WERI-Rb-1 (cell line): ENCODE results near the gene CTSD.

Experiments
- DNase-seq: peaks from one replicate; pipeline ENCODE4 v3.0.0-alpha.2; 2020
- H3K27ac ChIP-seq: fragments of 250-450 bp; sonication (Bioruptor Pico); 2 replicates; pipeline ENCODE4 v1.5.1; 2020; ENCODE audit warnings: mild to moderate bottlenecking, moderate library complexity
- H3K27me3 ChIP-seq: fragments of 250-450 bp; sonication (Bioruptor Pico); 2 replicates; pipeline ENCODE4 v1.5.1; 2021; ENCODE audit warnings: mild to moderate bottlenecking, low read depth, moderate library complexity; ENCODE audit not compliant: insufficient read depth, severe bottlenecking
- H3K36me3 ChIP-seq: fragments of 250-450 bp; sonication (Bioruptor Pico); 2 replicates; pipeline ENCODE4 v1.5.1; 2020; ENCODE audit warnings: mild to moderate bottlenecking, moderate library complexity
- H3K4me3 ChIP-seq: 2 replicates; pipeline ENCODE4 v1.5.1; 2011; ENCODE audit warnings: low read depth, mild to moderate bottlenecking, control low read depth, low read length
- H3K9me3 ChIP-seq: fragments of 250-450 bp; sonication (Bioruptor Pico); 2 replicates; pipeline ENCODE4 v1.5.1; 2021; ENCODE audit warnings: mild to moderate bottlenecking, moderate library complexity; ENCODE audit not compliant: severe bottlenecking
- CTCF ChIP-seq: IDR thresholded peaks from 2 replicates; pipeline ENCODE4 v1.5.1; 2011; ENCODE audit warnings: low read depth, mild to moderate bottlenecking, control low read depth, inconsistent platforms, low read length

CTSD gene

DNA sequence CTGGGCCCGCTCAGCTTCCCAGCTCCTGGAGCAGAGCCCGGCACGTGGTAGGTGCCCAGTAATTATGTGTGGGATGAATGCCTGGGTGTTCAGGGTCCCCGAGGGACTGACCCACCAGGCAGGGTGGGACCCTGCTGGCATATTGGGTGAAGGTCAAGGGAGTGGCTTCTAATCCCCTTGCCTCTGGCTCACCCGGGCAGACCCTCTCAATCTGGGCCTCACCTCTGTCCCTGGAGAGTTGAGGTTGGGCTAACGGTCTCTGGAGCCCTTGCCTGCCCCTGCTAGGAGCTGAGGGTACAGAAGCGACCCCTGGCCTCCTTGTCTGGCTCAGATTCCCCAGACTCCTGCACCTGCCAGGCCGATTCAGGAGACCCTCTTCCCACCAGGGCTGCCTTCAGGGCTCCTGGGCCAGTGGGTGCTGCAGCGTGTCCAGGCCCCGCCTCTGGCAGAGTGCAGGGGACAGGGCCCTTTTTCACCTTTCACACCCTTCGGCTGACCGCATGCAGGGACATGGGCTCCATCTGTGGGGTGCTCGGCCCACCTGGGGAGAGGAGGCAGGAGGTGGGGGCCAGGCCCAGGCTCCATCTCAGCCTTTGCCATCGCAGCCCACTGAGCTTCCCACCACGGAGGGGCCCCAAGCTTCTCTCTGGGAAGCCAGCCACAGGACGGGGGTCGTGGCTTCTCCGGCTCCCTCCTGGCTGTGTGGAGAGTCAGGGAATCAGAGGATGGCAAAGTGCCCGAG is 3.8 kb upstream of the CTSD start:
- H3K4me3 ChIP-seq = no peak overlapping the region
- H3K9me3 ChIP-seq = no peaks in the 10 kb centered on the region
- no peak overlapping the region for H3K27ac ChIP-seq
- TF ChIP-seq CTCF = no peak
- no peaks in the 10 kb centered on the region for H3K36me3 ChIP-seq
- no peak for DNase-seq
- peaks cover 36% of the 10 kb centered on the region for H3K27me3 ChIP-seq

- no peak for TF ChIP-seq CTCF
- no peak for DNase-seq
- no peak overlapping the region for H3K27ac ChIP-seq
- no peak overlapping the region for H3K4me3 ChIP-seq
- peaks cover 29% of the 10 kb centered on the region for H3K27me3 ChIP-seq
- no peaks in the 10 kb centered on the region for H3K36me3 ChIP-seq
- H3K9me3 ChIP-seq = no peaks in the 10 kb centered on the region
Measured at GRCh38 chr11:1766719-1767398, 3.1 kb upstream of the CTSD start.

DNA sequence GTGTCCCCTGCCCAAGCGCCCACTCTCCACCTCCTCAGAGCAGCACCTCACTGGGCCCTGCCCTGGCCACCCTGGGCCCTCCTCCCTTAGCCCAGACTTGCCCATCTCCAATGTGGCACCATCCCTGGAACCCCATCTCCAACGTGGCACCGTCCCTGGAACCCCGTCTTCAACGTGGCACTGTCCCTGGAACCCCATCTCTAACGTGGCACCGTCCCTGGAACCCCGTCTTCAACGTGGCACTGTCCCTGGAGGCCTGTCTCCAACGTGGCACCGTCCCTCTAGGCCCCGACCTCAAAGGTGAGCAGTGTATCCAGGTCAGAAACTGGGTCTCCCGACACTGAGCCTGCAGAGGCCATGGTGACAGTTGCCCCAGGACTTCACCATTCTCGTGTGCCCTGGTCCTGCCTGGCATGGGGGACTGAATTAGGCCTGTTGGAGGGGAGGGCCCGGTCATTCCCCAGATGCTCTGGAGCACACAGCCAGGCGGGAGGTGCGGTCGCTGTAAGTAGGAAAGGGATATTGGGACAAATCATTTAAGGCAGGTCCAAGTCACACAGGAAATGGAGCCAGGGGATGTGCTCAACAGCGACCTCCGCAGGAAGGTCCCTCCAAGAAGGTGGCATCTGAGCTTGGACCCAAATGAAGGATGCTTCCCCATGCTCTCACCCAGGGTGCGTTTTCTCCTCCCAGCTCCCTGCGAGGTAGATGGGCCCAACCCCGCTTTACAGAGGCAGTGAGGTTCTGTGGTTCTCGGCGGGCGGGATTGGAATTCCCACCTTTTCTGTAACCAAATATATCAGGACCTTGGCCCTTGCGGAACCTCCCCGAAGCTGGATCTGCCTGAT is 2.4 kb upstream of the CTSD start:
- TF ChIP-seq CTCF = peak; percentile 41
- peaks cover 23% of the 10 kb centered on the region for H3K27me3 ChIP-seq
- 0 out of 2 replicates have a peak, but pooled peaks cover 2% of the 10 kb centered on the region for H3K36me3 ChIP-seq
- DNase-seq = no peak
- no peak overlapping the region for H3K4me3 ChIP-seq
- H3K9me3 ChIP-seq = no peaks in the 10 kb centered on the region
- H3K27ac ChIP-seq = no peak overlapping the region

DNA sequence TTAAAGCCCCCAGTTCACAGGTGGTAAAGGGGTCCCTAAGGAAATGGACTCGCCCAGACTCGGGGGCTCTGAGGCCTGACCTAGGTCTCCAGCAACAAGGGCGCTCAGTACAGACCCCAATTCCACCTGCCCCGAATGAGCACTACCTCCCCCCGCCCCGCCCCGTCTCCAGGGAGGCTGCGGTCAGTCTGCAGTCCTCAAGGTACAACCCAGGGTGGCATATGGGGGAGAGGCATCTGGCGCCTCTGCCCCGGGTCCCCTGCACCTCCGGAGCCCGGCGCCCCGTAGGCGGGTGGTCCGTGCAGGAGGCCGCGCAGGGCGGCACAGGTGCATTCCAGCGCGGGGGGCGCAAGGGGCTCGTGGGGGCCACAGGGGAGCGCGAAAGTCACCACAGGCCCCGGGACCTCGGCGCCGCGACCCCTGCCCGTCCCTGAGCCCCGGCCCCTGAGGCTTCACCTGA is 361 bp downstream of the CTSD start:
- no peak for DNase-seq
- TF ChIP-seq CTCF = no peak
- no peaks in the 10 kb centered on the region for H3K27me3 ChIP-seq
- peak overlapping the region; percentile 82 for H3K4me3 ChIP-seq
- H3K9me3 ChIP-seq = no peaks in the 10 kb centered on the region
- H3K27ac ChIP-seq = peak overlapping the region; percentile 79
- 0 out of 2 replicates have a peak, but pooled peaks cover 2% of the 10 kb centered on the region for H3K36me3 ChIP-seq

GRCh38 chr11:1762537-1763302 is 1.0 kb downstream of the CTSD start:
- H3K9me3 ChIP-seq = no peaks in the 10 kb centered on the region
- H3K27ac ChIP-seq = no peak overlapping the region
- 0 out of 2 replicates have a peak, but pooled peaks cover 2% of the 10 kb centered on the region for H3K36me3 ChIP-seq
- TF ChIP-seq CTCF = no peak
- no peaks in the 10 kb centered on the region for H3K27me3 ChIP-seq
- DNase-seq = no peak
- H3K4me3 ChIP-seq = peak overlapping the region; percentile 82
